Measurements from ENCODE around the gene ARMH3. TPM values are rescaled to one million over a fixed set of nuclear protein-coding genes. Genes with fewer than 3 reads are reported as not detected.

ARMH3 gene
- total RNA-seq, 2 experiments from 2014 or later, result 7.9 to 24.3 TPM

DNA sequence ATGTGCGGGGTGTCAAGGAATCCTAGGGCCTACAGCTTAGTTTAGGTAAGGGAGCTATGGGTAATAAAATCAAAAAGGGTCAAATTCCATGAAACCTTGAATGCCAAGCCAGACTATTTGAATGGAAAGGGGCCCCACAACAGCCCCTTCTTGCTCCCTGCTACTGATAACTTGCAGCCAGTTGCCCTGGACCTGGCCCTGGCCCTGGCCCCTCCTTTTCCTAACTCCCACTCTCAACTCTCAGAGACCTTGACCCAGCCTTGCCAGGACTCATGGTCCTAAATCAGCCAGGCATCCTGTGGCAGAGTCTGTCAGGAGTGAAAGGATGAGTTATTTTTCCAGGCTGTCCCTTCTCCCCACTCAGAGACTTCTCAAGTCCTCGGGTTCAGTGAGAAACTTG is 218.2 kb downstream of the ARMH3 start:
- H3K79me2 ChIP-seq (ENCODE audit: insufficient read depth, low read depth, low read length), result no peaks in the 10 kb centered on the region
- no peaks in the 10 kb centered on the region for H4K20me1 ChIP-seq (ENCODE audit: insufficient read depth, low read length)
- ChIA-PET POLR2A (no interaction called here), CTCF (ENCODE audit: unreplicated experiment) (interaction anchor here (0.7 to 2.6 kb wide), 3 partner anchors 19 to 172 kb away, joined by 3 to 7 read pairs (median 3); partner anchors contain the start of gene OGA)
- no peak for DNase-seq (ENCODE audit: low spot score)
- no peak overlapping the region for H3K4me3 ChIP-seq (ENCODE audit: low read depth, low read length, poor library complexity, severe bottlenecking)
- no peaks in the 10 kb centered on the region for H3K9me3 ChIP-seq (ENCODE audit: low read length)
- no peak overlapping the region for H3K4me2 ChIP-seq (ENCODE audit: low read length)
- intact Hi-C loops (cut with micrococcal nuclease; ENCODE audit: unreplicated experiment), result no loop called here
- no peaks in the 10 kb centered on the region for H3K9me2 ChIP-seq (ENCODE audit: insufficient read depth, low read length)
- no peaks in the 10 kb centered on the region for H3K36me3 ChIP-seq (ENCODE audit: insufficient read depth, low read length)
- no TSS peak for BruUV-seq (replicated peaks)
- H3K27ac ChIP-seq (ENCODE audit: low read depth, low read length, poor library complexity, severe bottlenecking), result no peak overlapping the region
- peaks cover 17% of the 10 kb centered on the region for H3K4me1 ChIP-seq (ENCODE audit: insufficient read depth, low read length, poor library complexity, severe bottlenecking)
- H2AFZ ChIP-seq (ENCODE audit: low read length), result no peak overlapping the region
- TF ChIP-seq EZH2phosphoT487 (IDR thresholded peaks at IDR 0.05; ENCODE audit: borderline replicate concordance, low read depth, low read length), result no peak
- TF ChIP-seq, protein P1, sequence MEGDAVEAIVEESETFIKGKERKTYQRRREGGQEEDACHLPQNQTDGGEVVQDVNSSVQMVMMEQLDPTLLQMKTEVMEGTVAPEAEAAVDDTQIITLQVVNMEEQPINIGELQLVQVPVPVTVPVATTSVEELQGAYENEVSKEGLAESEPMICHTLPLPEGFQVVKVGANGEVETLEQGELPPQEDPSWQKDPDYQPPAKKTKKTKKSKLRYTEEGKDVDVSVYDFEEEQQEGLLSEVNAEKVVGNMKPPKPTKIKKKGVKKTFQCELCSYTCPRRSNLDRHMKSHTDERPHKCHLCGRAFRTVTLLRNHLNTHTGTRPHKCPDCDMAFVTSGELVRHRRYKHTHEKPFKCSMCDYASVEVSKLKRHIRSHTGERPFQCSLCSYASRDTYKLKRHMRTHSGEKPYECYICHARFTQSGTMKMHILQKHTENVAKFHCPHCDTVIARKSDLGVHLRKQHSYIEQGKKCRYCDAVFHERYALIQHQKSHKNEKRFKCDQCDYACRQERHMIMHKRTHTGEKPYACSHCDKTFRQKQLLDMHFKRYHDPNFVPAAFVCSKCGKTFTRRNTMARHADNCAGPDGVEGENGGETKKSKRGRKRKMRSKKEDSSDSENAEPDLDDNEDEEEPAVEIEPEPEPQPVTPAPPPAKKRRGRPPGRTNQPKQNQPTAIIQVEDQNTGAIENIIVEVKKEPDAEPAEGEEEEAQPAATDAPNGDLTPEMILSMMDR (conservative IDR thresholded peaks at IDR 0.05; ENCODE audit: low read length), result no peak

DNA sequence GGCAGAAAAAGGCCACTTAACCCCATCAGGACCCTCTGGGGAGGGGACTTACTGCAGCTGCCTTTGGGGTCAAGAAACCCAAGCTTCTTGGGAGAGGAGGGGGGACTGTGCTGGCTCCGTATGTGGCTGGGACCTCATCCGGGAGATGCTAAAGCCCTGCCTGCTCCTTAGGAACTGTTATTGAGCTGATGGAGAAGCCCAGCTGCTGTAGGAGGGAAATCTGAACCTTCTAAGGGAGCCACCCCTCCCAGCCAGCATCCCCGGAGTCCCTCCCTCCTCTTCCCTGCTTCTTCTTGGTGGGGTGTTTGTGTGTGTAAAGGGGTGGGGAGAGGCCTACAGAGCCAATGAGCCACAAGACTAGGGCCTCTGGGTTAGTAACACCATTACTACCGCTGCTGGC is 220.6 kb downstream of the ARMH3 start:
- ChIA-PET POLR2A (no interaction called here), CTCF (ENCODE audit: unreplicated experiment) (interaction anchor here (0.6 to 2.6 kb wide), 2 partner anchors 16 to 433 kb away, joined by 3 to 7 read pairs; partner anchors contain the start of gene OGA)
- DNase-seq (ENCODE audit: low spot score), result no peak
- H2AFZ ChIP-seq (ENCODE audit: low read length), result no peak overlapping the region
- H4K20me1 ChIP-seq (ENCODE audit: insufficient read depth, low read length), result no peaks in the 10 kb centered on the region
- TF ChIP-seq, protein P1 (conservative IDR thresholded peaks at IDR 0.05; ENCODE audit: low read length), result no peak
- TF ChIP-seq EZH2phosphoT487 (IDR thresholded peaks at IDR 0.05; ENCODE audit: borderline replicate concordance, low read depth, low read length), result no peak
- peaks cover 36% of the 10 kb centered on the region for H3K4me1 ChIP-seq (ENCODE audit: insufficient read depth, low read length, poor library complexity, severe bottlenecking)
- BruUV-seq (replicated peaks), result no TSS peak
- H3K9me2 ChIP-seq (ENCODE audit: insufficient read depth, low read length), result no peaks in the 10 kb centered on the region
- no peaks in the 10 kb centered on the region for H3K79me2 ChIP-seq (ENCODE audit: insufficient read depth, low read depth, low read length)
- H3K9me3 ChIP-seq (ENCODE audit: low read length), result no peaks in the 10 kb centered on the region
- H3K27ac ChIP-seq (ENCODE audit: low read depth, low read length, poor library complexity, severe bottlenecking), result no peak overlapping the region
- no peaks in the 10 kb centered on the region for H3K36me3 ChIP-seq (ENCODE audit: insufficient read depth, low read length)
- intact Hi-C loops (cut with micrococcal nuclease; ENCODE audit: unreplicated experiment), result no loop called here
- no peak overlapping the region for H3K4me2 ChIP-seq (ENCODE audit: low read length)
- H3K4me3 ChIP-seq (ENCODE audit: low read depth, low read length, poor library complexity, severe bottlenecking), result no peak overlapping the region

DNA sequence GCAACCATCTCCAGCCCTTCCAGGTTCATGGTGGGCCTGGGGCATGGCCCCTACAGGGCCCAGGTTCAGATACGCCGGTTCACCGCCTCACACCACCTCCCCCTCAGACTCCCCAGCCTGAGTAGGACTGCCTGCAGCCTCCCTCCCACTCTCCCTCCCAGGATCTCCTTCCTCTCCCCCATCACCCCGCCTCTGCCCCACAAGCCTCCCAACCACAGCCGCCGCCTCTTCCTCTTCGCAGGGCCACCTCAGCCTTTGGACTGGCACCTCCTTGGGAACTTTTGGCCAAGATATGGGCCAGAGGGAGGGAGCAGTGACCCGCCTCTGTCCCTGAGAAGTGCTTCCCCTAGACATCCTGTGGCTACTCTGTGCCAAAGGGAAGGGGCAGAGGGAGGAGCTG is 221.6 kb downstream of the ARMH3 start:
- Histone ChIP-seq H2AFZ (ENCODE audit: low read length) (no peak overlapping the region), H3K9me2 (ENCODE audit: insufficient read depth, low read length) (no peaks in the 10 kb centered on the region), H3K4me2 (ENCODE audit: low read length) (no peak overlapping the region), H4K20me1 (ENCODE audit: insufficient read depth, low read length) (no peaks in the 10 kb centered on the region), H3K27ac (ENCODE audit: low read depth, low read length, poor library complexity, severe bottlenecking) (no peak overlapping the region), H3K79me2 (ENCODE audit: insufficient read depth, low read depth, low read length) (no peaks in the 10 kb centered on the region), H3K4me3 (ENCODE audit: low read depth, low read length, poor library complexity, severe bottlenecking) (no peak overlapping the region), H3K4me1 (ENCODE audit: insufficient read depth, low read length, poor library complexity, severe bottlenecking) (peaks cover 34% of the 10 kb centered on the region), H3K9me3 (ENCODE audit: low read length) (no peaks in the 10 kb centered on the region), H3K36me3 (ENCODE audit: insufficient read depth, low read length) (no peaks in the 10 kb centered on the region)
- TF ChIP-seq, protein P1 (conservative IDR thresholded peaks at IDR 0.05; ENCODE audit: low read length), result no peak
- no peak for TF ChIP-seq EZH2phosphoT487 (IDR thresholded peaks at IDR 0.05; ENCODE audit: borderline replicate concordance, low read depth, low read length)
- BruUV-seq (replicated peaks), result no TSS peak
- POLR2A ChIA-PET, result interaction anchor here (0.5 kb wide), 1 partner anchor 9 kb away, joined by 4 read pairs; no protein-coding TSS in a partner anchor
- CTCF ChIA-PET (ENCODE audit: unreplicated experiment), result no interaction called here
- no peak for DNase-seq (ENCODE audit: low spot score)
- intact Hi-C loops (cut with micrococcal nuclease; ENCODE audit: unreplicated experiment), result loop anchor here (5.0 kb wide), 1 partner anchor 808 kb away; the partner anchor contains the start of gene TRIM8
